A549 (cell line): ENCODE results near the gene PGLYRP1.

Experiments
- CBX2 ChIP-seq: fragments of 200-600 bp; sonication (generic); IDR thresholded peaks from 2 replicates; pipeline ENCODE4 v1.6.1; 2016; ENCODE audit warnings: low read depth, mild to moderate bottlenecking, borderline replicate concordance
- TF ChIP-seq, protein P1 (sequence below): fragments of >200 bp; sonication (Bioruptor Twin); formaldehyde crosslinking; IDR thresholded peaks from 3 replicates; pipeline ENCODE4 v1.5.1; 2016

DNA sequence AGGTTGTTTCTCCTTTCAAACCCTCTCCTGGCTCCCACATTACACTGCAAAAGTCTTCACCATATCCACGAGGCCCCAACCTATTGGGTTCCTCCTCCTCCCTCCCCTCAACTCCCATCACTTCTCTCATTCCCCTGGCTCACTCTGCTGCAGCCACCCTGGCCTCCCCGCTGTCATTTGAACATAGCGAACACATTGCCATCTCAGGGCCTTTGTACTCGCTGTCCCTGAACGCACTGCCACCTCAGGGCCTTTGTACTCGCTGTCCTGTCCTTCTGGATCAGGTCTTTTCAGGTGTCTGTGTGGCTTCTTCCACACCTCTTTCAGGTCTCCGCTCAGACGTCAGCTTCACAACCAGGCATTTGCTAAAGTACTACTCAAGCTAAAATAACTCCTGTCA, 25.9 kb downstream of the PGLYRP1 start:
- TF ChIP-seq, protein P1, sequence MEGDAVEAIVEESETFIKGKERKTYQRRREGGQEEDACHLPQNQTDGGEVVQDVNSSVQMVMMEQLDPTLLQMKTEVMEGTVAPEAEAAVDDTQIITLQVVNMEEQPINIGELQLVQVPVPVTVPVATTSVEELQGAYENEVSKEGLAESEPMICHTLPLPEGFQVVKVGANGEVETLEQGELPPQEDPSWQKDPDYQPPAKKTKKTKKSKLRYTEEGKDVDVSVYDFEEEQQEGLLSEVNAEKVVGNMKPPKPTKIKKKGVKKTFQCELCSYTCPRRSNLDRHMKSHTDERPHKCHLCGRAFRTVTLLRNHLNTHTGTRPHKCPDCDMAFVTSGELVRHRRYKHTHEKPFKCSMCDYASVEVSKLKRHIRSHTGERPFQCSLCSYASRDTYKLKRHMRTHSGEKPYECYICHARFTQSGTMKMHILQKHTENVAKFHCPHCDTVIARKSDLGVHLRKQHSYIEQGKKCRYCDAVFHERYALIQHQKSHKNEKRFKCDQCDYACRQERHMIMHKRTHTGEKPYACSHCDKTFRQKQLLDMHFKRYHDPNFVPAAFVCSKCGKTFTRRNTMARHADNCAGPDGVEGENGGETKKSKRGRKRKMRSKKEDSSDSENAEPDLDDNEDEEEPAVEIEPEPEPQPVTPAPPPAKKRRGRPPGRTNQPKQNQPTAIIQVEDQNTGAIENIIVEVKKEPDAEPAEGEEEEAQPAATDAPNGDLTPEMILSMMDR, result no peak
- TF ChIP-seq CBX2, result no peak
